Raji (cell line): ENCODE results near the gene MRPL34.

ENCODE experiments used
- POLR2A ChIP-seq: IDR thresholded peaks from 2 replicates; pipeline ENCODE4 v1.6.1; 2011; ENCODE audit warnings: low read depth, low read length, control low read depth; ENCODE audit not compliant: insufficient read depth

MRPL34 gene

DNA sequence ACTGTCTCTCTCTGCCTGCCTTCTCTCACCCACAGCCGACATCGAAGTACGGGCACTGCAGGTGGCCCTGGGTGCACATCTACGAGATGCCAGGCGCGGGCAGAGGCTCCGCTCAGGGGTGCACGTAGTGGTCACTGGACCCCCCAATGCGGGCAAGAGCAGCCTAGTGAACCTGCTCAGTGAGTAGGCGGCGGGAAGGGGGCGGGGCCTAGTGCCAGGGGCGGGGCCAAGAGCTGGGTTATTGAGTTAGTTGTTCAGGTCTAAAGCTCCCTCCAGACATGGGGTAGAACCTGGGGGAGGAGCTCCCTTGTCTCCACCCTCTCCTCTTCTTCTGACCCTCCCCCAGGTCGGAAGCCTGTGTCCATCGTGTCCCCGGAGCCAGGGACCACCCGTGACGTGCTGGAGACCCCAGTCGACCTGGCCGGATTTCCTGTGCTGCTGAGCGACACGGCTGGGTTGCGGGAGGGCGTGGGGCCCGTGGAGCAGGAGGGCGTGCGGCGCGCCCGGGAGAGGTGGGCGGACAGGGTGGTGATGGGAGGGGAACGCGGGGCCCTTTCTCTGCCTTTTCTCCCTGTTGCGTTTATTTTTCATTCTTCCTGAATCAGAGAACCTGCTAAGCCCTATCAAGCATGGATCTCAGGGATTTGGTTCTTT lies 33.5 kb downstream of the MRPL34 start:
- no peak for TF ChIP-seq POLR2A

GRCh38 chr19:17340302-17340870 lies 34.7 kb downstream of the MRPL34 start:
- TF ChIP-seq POLR2A, result no peak

DNA sequence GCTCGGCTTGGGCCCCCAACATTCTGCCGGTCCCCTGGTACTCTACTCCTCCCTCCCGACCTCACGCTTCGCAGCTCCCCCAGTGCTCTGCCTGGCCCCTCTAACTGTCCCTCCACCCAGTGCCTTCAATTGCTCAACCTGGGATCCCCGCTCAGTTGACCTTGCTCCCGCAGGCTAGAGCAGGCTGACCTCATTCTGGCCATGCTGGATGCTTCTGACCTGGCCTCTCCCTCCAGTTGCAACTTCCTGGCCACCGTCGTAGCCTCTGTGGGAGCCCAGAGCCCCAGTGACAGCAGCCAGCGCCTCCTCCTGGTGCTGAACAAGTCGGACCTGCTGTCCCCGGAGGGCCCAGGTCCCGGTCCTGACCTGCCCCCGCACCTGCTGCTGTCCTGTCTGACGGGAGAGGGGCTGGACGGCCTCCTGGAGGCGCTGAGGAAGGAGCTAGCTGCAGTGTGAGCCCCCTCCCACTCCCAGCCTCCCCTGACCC lies 35.2 kb downstream of the MRPL34 start:
- TF ChIP-seq POLR2A, result no peak

DNA sequence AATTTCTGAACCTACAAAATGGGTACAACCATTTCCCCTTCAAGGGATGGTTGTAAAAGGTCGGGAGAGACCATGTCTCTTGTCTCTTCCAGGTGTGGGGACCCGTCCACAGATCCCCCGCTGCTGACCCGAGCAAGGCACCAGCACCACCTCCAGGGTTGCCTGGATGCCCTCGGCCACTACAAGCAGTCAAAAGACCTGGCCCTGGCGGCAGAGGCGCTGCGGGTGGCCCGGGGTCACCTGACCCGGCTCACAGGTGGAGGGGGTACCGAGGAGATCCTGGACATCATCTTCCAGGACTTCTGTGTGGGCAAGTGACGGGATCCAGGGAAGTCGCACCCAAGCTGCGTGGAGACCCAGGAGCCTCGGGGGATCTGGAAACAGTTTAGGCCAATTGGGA lies 35.7 kb downstream of the MRPL34 start:
- no peak for TF ChIP-seq POLR2A

DNA sequence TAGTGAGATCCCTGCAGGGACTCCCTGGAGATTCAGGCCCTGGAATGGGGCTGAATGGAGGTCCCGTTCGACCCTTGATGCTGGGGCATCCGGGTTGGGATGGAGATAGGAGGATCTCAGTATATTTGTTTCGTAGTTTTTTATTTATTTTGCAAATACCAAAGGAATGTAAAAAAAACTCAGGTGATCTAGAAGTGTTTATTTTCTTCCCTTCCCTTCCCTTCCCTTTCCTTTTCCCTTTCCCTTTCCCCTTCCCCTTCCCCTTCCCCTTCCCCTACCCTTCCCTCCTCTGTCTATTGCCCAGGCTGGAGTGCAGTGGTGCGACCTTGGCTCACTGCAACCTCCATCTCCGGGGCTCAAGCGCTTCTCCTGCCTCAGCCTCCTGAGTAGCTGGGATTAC lies 36.2 kb downstream of the MRPL34 start:
- TF ChIP-seq POLR2A, result no peak

GRCh38 chr19:17346109-17346671 lies 40.5 kb downstream of the MRPL34 start:
- TF ChIP-seq POLR2A, result no peak; the same call in 1 of the 2 replicates

- TF ChIP-seq POLR2A, result no peak
Measured at GRCh38 chr19:17347361-17347760, 41.7 kb downstream of the MRPL34 start.

GRCh38 chr19:17347877-17348276 lies 42.2 kb downstream of the MRPL34 start:
- TF ChIP-seq POLR2A, result no peak

DNA sequence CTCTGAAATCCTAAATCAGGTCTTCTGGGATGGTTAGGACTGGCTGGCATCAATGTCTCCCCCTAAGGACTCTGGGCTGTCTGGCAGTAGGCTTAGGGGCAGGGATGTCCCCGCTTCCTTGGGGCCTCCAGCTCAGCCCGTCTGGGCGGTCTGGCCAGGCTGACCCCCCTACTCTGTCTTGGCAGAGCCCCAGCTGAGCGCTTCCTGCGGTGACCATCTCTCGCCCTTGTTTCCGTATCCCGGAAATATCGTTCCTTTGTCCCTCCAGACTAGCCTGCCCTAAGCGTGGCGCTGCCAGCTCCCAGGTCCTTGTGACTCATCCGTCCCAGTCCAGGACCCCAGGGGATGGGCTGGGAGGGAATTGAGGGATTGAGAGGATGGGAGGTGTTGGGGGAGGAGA lies 43.0 kb downstream of the MRPL34 start:
- TF ChIP-seq POLR2A, result no peak

DNA sequence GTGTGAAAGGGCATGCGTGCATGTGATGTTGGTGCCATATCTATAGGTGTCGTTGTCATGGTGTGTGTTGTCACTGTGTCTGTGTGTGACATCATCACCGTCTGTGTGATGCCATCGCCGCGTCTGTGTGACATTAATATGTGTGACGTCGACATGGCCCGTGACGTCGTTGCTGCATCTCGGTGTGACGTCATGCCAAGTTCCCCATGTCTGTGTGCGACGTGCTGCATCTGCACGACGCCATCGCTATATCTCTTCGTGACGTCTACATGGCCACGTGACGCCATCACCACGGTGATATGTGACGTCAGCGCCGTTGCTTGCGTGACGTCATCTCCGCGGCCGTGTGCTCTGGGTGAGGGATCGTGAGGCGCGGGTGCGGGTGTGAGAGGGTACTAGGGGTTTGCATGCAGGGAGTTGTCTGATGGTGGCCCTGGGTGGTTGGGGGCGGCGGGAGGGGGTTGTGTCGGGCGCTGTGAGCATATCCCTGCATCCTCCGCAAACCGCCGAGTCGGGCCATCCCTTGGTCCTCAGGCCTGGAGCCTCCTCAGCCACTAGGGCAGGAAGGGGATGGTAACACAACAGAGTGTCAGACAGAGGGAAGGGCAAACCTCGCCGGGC lies 46.3 kb downstream of the MRPL34 start:
- TF ChIP-seq POLR2A, result no peak

GRCh38 chr19:17352608-17353280 lies 47.1 kb downstream of the MRPL34 start:
- TF ChIP-seq POLR2A, result no peak

- no peak for TF ChIP-seq POLR2A
Measured at GRCh38 chr19:17353386-17353785, 47.7 kb downstream of the MRPL34 start.
